H1 (cell line): ENCODE measurements around the gene SELENOI. TPM values are rescaled to one million over a fixed set of nuclear protein-coding genes. Genes with fewer than 3 reads are reported as not detected.

Experiments used
- CTCF ChIA-PET: fragments of 300-600 bp; sonication (Branson Sonifier 250); formaldehyde crosslinking; loops from one replicate; lab custom pipeline; 2021; ENCODE audit not compliant: partially characterized antibody; lab: Charles Lee
- POLR2A ChIA-PET: fragments of 300-600 bp; sonication (Branson Sonifier 250); formaldehyde crosslinking; loops from one replicate; lab custom pipeline; 2021; ENCODE audit warnings: inconsistent platforms; ENCODE audit not compliant: partially characterized antibody; lab: Charles Lee
- DNase-seq, 2 experiments: peaks; one replicate each; pipeline versions ENCODE4 v3.0.0 to v3.0.0-alpha.2; 2010 to 2022; ENCODE audit warnings: low spot score in 2 of 2, low read depth in 1 of 2, mixed read lengths in 1 of 2
- FAIRE-seq: peaks from 2 replicates; lab custom pipeline; 2011; peaks lifted over from hg19 to GRCh38; lab: Jason Lieb, UNC
- H2AFZ ChIP-seq: 2 replicates; pipeline ENCODE4 v1.8.1; 2012; ENCODE audit warnings: low read length, inconsistent platforms
- H2AK5ac ChIP-seq: 2 replicates; pipeline ENCODE4 v1.6.1; 2013; ENCODE audit warnings: low read depth, low read length
- H2BK120ac ChIP-seq: replicated peaks from 2 replicates; pipeline ENCODE3; 2013; ENCODE audit warnings: low read depth, low read length, inconsistent platforms
- H2BK12ac ChIP-seq: 2 replicates; pipeline ENCODE4 v1.6.1; 2013; ENCODE audit warnings: low read depth, low read length
- H2BK15ac ChIP-seq: 2 replicates; pipeline ENCODE4 v1.6.1; 2013; ENCODE audit warnings: low read length
- H2BK20ac ChIP-seq: 2 replicates; pipeline ENCODE4 v1.6.1; 2013; ENCODE audit warnings: low read length
- H2BK5ac ChIP-seq: 2 replicates; pipeline ENCODE4 v1.6.1; 2013; ENCODE audit warnings: low read depth, low read length
- H3K14ac ChIP-seq: 2 replicates; pipeline ENCODE4 v1.6.1; 2013; ENCODE audit warnings: inconsistent platforms; ENCODE audit not compliant: insufficient read length
- H3K18ac ChIP-seq: 2 replicates; pipeline ENCODE4 v1.6.1; 2013; ENCODE audit warnings: low read length; ENCODE audit errors: extremely low read depth
- H3K23ac ChIP-seq: 2 replicates; pipeline ENCODE4 v1.6.1; 2013; ENCODE audit warnings: inconsistent platforms; ENCODE audit not compliant: insufficient read length
- H3K23me2 ChIP-seq: 2 replicates; pipeline ENCODE4 v1.6.1; 2013; ENCODE audit warnings: low read depth, low read length
- H3K27ac ChIP-seq: 2 replicates; pipeline ENCODE4 v1.6.1; 2011; ENCODE audit warnings: low read depth, low read length, inconsistent platforms
- H3K27me3 ChIP-seq, 4 experiments: replicated peaks in 1 of 4; 1 replicate in 1 of 4; 2 replicates in 3 of 4; pipeline versions ENCODE4 v1.6.1 to v1.8.1; 2011 to 2013; ENCODE audit warnings: low read length in 3 of 4, mild to moderate bottlenecking in 3 of 4, inconsistent platforms in 2 of 4, mixed read lengths in 2 of 4, moderate library complexity in 1 of 4; ENCODE audit not compliant: control insufficient read depth in 3 of 4, insufficient read depth in 3 of 4; ENCODE audit errors: extremely low read depth in 1 of 4
- H3K36me3 ChIP-seq, 4 experiments: 2 replicates each; pipeline versions ENCODE4 v1.6.1 to v1.8.1; 2011 to 2013; ENCODE audit warnings: mild to moderate bottlenecking in 4 of 4, low read length in 3 of 4, moderate library complexity in 2 of 4, control low read depth in 1 of 4, inconsistent platforms in 1 of 4; ENCODE audit not compliant: insufficient read depth in 4 of 4, control insufficient read depth in 2 of 4
- H3K4ac ChIP-seq: replicated peaks from 2 replicates; pipeline ENCODE3; 2013; ENCODE audit warnings: low read length, low read depth, mixed read lengths, inconsistent platforms; ENCODE audit not compliant: insufficient read length
- H3K4me1 ChIP-seq, 4 experiments: replicated peaks in 1 of 4; 1 replicate in 1 of 4; 2 replicates in 3 of 4; pipeline versions ENCODE4 v1.6.1 to v1.8.1; 2011 to 2013; ENCODE audit warnings: low read length in 3 of 4, inconsistent platforms in 2 of 4, mixed read lengths in 1 of 4; ENCODE audit not compliant: insufficient read depth in 4 of 4, control insufficient read depth in 3 of 4
- H3K4me2 ChIP-seq, 2 experiments: 2 replicates each; pipeline versions ENCODE4 v1.6.1 to v1.8.1; 2011 to 2013; ENCODE audit warnings: low read depth in 2 of 2, low read length in 2 of 2, control low read depth in 1 of 2, inconsistent platforms in 1 of 2, mild to moderate bottlenecking in 1 of 2; ENCODE audit not compliant: insufficient read depth in 1 of 2
- H3K4me3 ChIP-seq, 4 experiments: fragments of 200-600, 300-600 bp in 1 of 4; sonication (generic), shearing (Covaris generic), sonication (Bioruptor Twin) in 1 of 4; 2 replicates each; pipeline versions ENCODE4 v1.5.1 to v1.8.1; 2011 to 2016; ENCODE audit warnings: low read length in 4 of 4, low read depth in 3 of 4, control low read depth in 2 of 4, inconsistent platforms in 2 of 4, mild to moderate bottlenecking in 2 of 4, mixed read lengths in 1 of 4, moderate library complexity in 1 of 4; ENCODE audit not compliant: insufficient read depth in 2 of 4; ENCODE audit errors: extremely low read depth in 1 of 4
- H3K56ac ChIP-seq: replicated peaks from 2 replicates; pipeline ENCODE3; 2013; ENCODE audit warnings: low read depth, mild to moderate bottlenecking, mixed read lengths, low read length, inconsistent platforms; ENCODE audit not compliant: insufficient read length
- H3K79me1 ChIP-seq: 2 replicates; pipeline ENCODE4 v1.6.1; 2013; ENCODE audit warnings: low read depth, low read length, control low read depth
- H3K79me2 ChIP-seq, 2 experiments: 2 replicates each; pipeline versions ENCODE4 v1.6.1 to v1.8.1; 2012 to 2013; ENCODE audit warnings: low read length in 2 of 2, mild to moderate bottlenecking in 2 of 2, inconsistent platforms in 1 of 2; ENCODE audit not compliant: insufficient read depth in 2 of 2, control insufficient read depth in 1 of 2
- H3K9ac ChIP-seq, 4 experiments: replicated peaks in 1 of 4; 1 replicate in 1 of 4; 2 replicates in 3 of 4; pipeline versions ENCODE4 v1.6.1 to v1.8.1; 2011 to 2013; ENCODE audit warnings: low read depth in 3 of 4, low read length in 3 of 4, control low read depth in 2 of 4, mild to moderate bottlenecking in 2 of 4, moderate library complexity in 2 of 4, inconsistent platforms in 1 of 4; ENCODE audit errors: extremely low read depth in 1 of 4
- H3K9me3 ChIP-seq, 2 experiments: 2 replicates each; pipeline versions ENCODE4 v1.6.1 to v1.8.1; 2012 to 2013; ENCODE audit warnings: mild to moderate bottlenecking in 2 of 2, moderate library complexity in 2 of 2, control low read depth in 1 of 2, inconsistent platforms in 1 of 2, low read depth in 1 of 2, low read length in 1 of 2, mixed read lengths in 1 of 2; ENCODE audit not compliant: insufficient read depth in 2 of 2
- H4K20me1 ChIP-seq, 2 experiments: replicated peaks in 1 of 2; 2 replicates each; pipeline versions ENCODE3 to v1.8.1; 2011 to 2013; ENCODE audit warnings: inconsistent platforms in 2 of 2, low read length in 2 of 2, mild to moderate bottlenecking in 1 of 2; ENCODE audit not compliant: insufficient read depth in 2 of 2, control insufficient read depth in 1 of 2
- H4K5ac ChIP-seq: 2 replicates; pipeline ENCODE4 v1.6.1; 2013; ENCODE audit warnings: low read length, low read depth, mixed read lengths, inconsistent platforms; ENCODE audit not compliant: insufficient read length
- H4K8ac ChIP-seq: 2 replicates; pipeline ENCODE4 v1.8.0; 2013; ENCODE audit warnings: mild to moderate bottlenecking, moderate library complexity, low read length, inconsistent platforms; ENCODE audit not compliant: insufficient read depth; ENCODE audit errors: extremely low read depth
- H4K91ac ChIP-seq: replicated peaks from 2 replicates; pipeline ENCODE3; 2013; ENCODE audit warnings: low read length, mixed read lengths, inconsistent platforms; ENCODE audit not compliant: insufficient read length
- CBX8 ChIP-seq: fragments of 300-800, 300-1000 bp; sonication (generic); IDR thresholded peaks from 2 replicates; pipeline ENCODE4 v1.7.1; 2016; ENCODE audit warnings: low read depth, low read length, borderline replicate concordance
- GABPA ChIP-seq: IDR thresholded peaks from 2 replicates; pipeline ENCODE4 v1.6.1; 2011; ENCODE audit warnings: mild to moderate bottlenecking, low read length, moderate library complexity, borderline replicate concordance; ENCODE audit not compliant: insufficient read depth
- KDM5A ChIP-seq: fragments of 200-600 bp; IDR thresholded peaks from 2 replicates; pipeline ENCODE4 v1.7.1; 2012; ENCODE audit warnings: mild to moderate bottlenecking, low read length, inconsistent platforms, mixed read lengths
- NRF1 ChIP-seq: IDR thresholded peaks from 2 replicates; pipeline ENCODE4 v1.6.1; 2011; ENCODE audit warnings: mild to moderate bottlenecking, low read depth, low read length, improper control_type of control experiment
- RNF2 ChIP-seq: fragments of 200-900, 300-1000 bp; sonication (generic); IDR thresholded peaks from 2 replicates; pipeline ENCODE4 v1.7.1; 2016; ENCODE audit warnings: borderline replicate concordance, low read depth, mild to moderate bottlenecking, antibody characterized with exemption, low read length; ENCODE audit not compliant: poor library complexity, severe bottlenecking; ENCODE audit errors: missing control alignments
- RXRA ChIP-seq: IDR thresholded peaks from 2 replicates; pipeline ENCODE4 v1.6.1; 2011; ENCODE audit warnings: low read depth, mild to moderate bottlenecking, low read length, moderate library complexity; ENCODE audit not compliant: insufficient read depth
- WGBS, 2 experiments: shearing (Covaris generic) in 1 of 2; methylation state at CpG; one replicate each; pipeline versions ENCODE4 v1.1.6 to v1.1.7; 2013 to 2015; ENCODE audit warnings: low lambda C conversion rate in 2 of 2, mixed read lengths in 2 of 2, inconsistent platforms in 1 of 2, low coverage in 1 of 2, missing lambda C conversion rate in 1 of 2; ENCODE audit not compliant: insufficient replicate concordance in 2 of 2, insufficient coverage in 1 of 2, insufficient read length in 1 of 2; ENCODE audit errors: extremely low coverage in 1 of 2, missing lambda C conversion rate in 1 of 2; 5-methylcytosine and 5-hydroxymethylcytosine counted together
- polyA plus RNA-seq, 7 experiments: library from polyadenylated mRNA; depleted of rRNA in 3 of 7; stranded (reverse) in 5 of 7; unstranded in 2 of 7; fragments of >200 nt in 5 of 7; fragments of 200-250 nt in 2 of 7; gene quantifications; 1 replicate in 5 of 7; 2 replicates in 1 of 7; 4 replicates in 1 of 7; pipeline versions ENCODE4 v1.2.1 to v1.2.3, GENCODE V29; 2011 to 2013; ENCODE audit warnings: missing spikeins in 2 of 7, mixed read lengths in 2 of 7
- total RNA-seq: library from RNA; stranded (reverse); fragmentation: NEBNext Ultra II Directional; extraction: Animal tissue kit (Norgen Biotek cat#: 25700); gene quantifications from 2 replicates; pipeline ENCODE4 v1.2.1, GENCODE V29; 2021

Gene SELENOI
- total and polyA plus RNA-seq, 2 of the 8 experiments (the other 6 are each of a cell fraction or from before 2014, with no cell fraction given), result 15.9 to 63.8 TPM

- H4K91ac ChIP-seq, result no peak overlapping the region
- no peaks in the 10 kb centered on the region for H3K79me1 ChIP-seq
- H4K8ac ChIP-seq, result no peak overlapping the region
- no peak overlapping the region for H3K14ac ChIP-seq
- H2BK120ac ChIP-seq, result no peak overlapping the region
- no peak overlapping the region for H2AK5ac ChIP-seq
- no peaks in the 10 kb centered on the region; a peak in 1 of 7 replicates for H3K27me3 ChIP-seq
- peak overlapping the region; percentile 64; the same call in 1 of the 2 replicates for H2AFZ ChIP-seq
- H3K36me3 ChIP-seq, result no peaks in the 10 kb centered on the region
- POLR2A ChIA-PET, result no interaction called here
- H3K23me2 ChIP-seq, result no peaks in the 10 kb centered on the region
- CTCF ChIA-PET, result no interaction called here
- no peaks in the 10 kb centered on the region for H3K79me2 ChIP-seq
- H3K18ac ChIP-seq, result no peak overlapping the region
- DNase-seq (no peak), FAIRE-seq (no peak)
- 88% methylated on average over 2 of the region's 2 CpGs; no CpG with 5 or more reads in 1 of the 2 experiments for WGBS, 2 experiments
- H3K4ac ChIP-seq, result no peak overlapping the region
- no peaks in the 10 kb centered on the region for H4K20me1 ChIP-seq
- no peak overlapping the region for H2BK15ac ChIP-seq
- no peak overlapping the region for H2BK12ac ChIP-seq
- H3K9ac ChIP-seq, result no peak overlapping the region
- no peak overlapping the region for H3K56ac ChIP-seq
- no peak overlapping the region for H3K4me2 ChIP-seq
- TF ChIP-seq KDM5A, result no peak
- TF ChIP-seq RXRA, result no peak
- no peak for TF ChIP-seq NRF1
- no peak for TF ChIP-seq GABPA
- TF ChIP-seq CBX8, result no peak
- no peak for TF ChIP-seq RNF2
- H2BK20ac ChIP-seq, result no peak overlapping the region
- H3K27ac ChIP-seq, result no peak overlapping the region
- H3K4me1 ChIP-seq, result no peaks in the 10 kb centered on the region
- no peak overlapping the region for H4K5ac ChIP-seq
- no peak overlapping the region for H3K4me3 ChIP-seq
- H3K9me3 ChIP-seq, result no peaks in the 10 kb centered on the region
- no peak overlapping the region for H2BK5ac ChIP-seq
- no peak overlapping the region for H3K23ac ChIP-seq
Measured at GRCh38 chr2:26435106-26435505, 89.2 kb downstream of the SELENOI start.
